Muscle layer of duodenum (tissue), 2 donors: ENCODE measurements around the gene TARP.
"Not testable (repeated sequence)": the region's sequence is repeated elsewhere in the genome, so short reads cannot be mapped to it uniquely, and the experiment has no call there.

Experiments used
- H3K27ac ChIP-seq: one replicate; pipeline ENCODE4 v1.7.0; 2013; ENCODE audit warnings: mild to moderate bottlenecking, low read length
- H3K27me3 ChIP-seq: one replicate; pipeline ENCODE4 v1.7.0; 2013; ENCODE audit warnings: low read depth, mild to moderate bottlenecking, control low read depth, low read length
- H3K36me3 ChIP-seq, 2 donors: one replicate each; pipeline ENCODE4 v1.7.0; 2013; ENCODE audit warnings: low read length in 2 of 2, control low read depth in 1 of 2, mild to moderate bottlenecking in 1 of 2; ENCODE audit not compliant: insufficient read depth in 2 of 2, control insufficient read depth in 1 of 2
- H3K4me1 ChIP-seq, 2 donors: one replicate each; pipeline ENCODE4 v1.7.0; 2013; ENCODE audit warnings: low read length in 2 of 2, mild to moderate bottlenecking in 2 of 2, control low read depth in 1 of 2, moderate library complexity in 1 of 2; ENCODE audit not compliant: insufficient read depth in 2 of 2, control insufficient read depth in 1 of 2
- H3K4me3 ChIP-seq, 2 donors: one replicate each; pipeline ENCODE4 v1.7.0; 2013; ENCODE audit warnings: low read length in 2 of 2, low read depth in 1 of 2, mild to moderate bottlenecking in 1 of 2
- H3K9me3 ChIP-seq, 2 donors: one replicate each; pipeline ENCODE4 v1.7.0; 2013; ENCODE audit warnings: low read length in 2 of 2, control low read depth in 1 of 2, mild to moderate bottlenecking in 1 of 2; ENCODE audit not compliant: control insufficient read depth in 1 of 2
- donor health status: healthy.

Gene TARP

GRCh38 chr7:38280707-38281106, 7.3 kb upstream of the TARP start:
- Histone ChIP-seq H3K36me3 (no peaks in the 10 kb centered on the region), H3K9me3 (no peaks in the 10 kb centered on the region), H3K27me3 (no peaks in the 10 kb centered on the region), H3K27ac (no peak overlapping the region), H3K4me1 (no peaks in the 10 kb centered on the region), H3K4me3 (no peak overlapping the region)

DNA sequence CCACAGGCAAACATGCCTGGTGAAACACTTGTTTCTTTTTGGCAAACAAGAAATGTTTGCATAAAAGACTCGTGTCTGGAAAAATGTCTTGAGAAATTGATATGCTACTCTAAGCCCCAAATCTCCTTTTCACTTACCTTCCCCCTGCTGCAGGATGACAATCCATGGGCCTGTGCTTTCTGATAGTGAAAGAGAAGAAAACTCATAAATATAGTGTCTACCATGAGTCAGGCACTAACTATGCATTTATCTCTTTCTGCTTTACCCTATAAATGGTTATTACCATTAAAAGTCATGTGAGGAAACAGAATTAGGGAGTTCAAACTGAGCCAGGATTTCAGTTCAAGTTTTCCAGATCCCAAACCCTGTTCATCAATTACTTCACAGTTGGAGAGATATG, 6.6 kb upstream of the TARP start:
- Histone ChIP-seq H3K27me3 (no peaks in the 10 kb centered on the region), H3K9me3 (no peaks in the 10 kb centered on the region), H3K27ac (no peak overlapping the region), H3K36me3 (no peaks in the 10 kb centered on the region), H3K4me3 (no peak overlapping the region), H3K4me1 (no peaks in the 10 kb centered on the region)

DNA sequence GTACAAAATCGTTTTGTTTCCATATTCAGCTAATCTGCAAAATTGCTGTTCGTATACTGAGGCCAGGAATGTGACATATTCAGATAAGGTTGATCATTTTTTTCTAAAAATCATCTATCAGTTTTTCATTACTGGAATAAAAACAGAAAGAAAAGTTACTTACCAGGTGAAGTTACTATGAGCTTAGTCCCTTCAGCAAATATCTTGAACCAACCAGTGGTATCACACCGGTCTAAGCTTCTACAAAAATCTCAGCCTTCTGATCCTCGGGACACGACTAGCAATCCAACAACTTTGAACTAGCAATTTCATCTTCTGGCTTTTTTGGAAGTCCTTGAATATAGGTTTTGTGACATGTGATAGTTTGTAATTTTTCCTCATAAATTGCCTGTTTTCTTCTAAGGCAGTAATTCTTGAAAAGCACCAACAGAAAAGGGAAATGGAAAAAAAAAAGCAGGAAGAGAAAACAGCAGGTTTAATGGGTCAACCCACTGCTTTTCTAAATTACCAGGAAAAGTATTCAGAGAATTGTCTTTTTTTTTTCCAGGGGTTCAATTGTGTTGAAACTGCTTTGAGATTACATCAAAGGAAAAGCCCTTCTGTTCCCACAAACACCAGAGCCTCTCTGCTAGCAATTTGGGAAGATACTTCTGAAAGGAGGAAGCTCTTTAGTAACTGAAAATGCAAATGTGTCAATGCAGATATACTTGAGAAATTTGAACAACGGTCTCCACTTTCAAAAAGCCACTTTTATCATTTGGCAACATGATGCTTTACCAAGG, 2.9 kb upstream of the TARP start:
- H3K36me3 ChIP-seq, result no peaks in the 10 kb centered on the region
- H3K9me3 ChIP-seq, result no peaks in the 10 kb centered on the region
- H3K4me3 ChIP-seq, result no peak overlapping the region
- H3K27ac ChIP-seq, result no peak overlapping the region
- no peaks in the 10 kb centered on the region for H3K4me1 ChIP-seq
- H3K27me3 ChIP-seq, result no peaks in the 10 kb centered on the region

GRCh38 chr7:38274927-38275620, 1.6 kb upstream of the TARP start:
- Histone ChIP-seq H3K27me3 (no peaks in the 10 kb centered on the region), H3K36me3 (no peaks in the 10 kb centered on the region), H3K4me1 (no peaks in the 10 kb centered on the region), H3K9me3 (no peaks in the 10 kb centered on the region), H3K27ac (no peak overlapping the region), H3K4me3 (no peak overlapping the region)

DNA sequence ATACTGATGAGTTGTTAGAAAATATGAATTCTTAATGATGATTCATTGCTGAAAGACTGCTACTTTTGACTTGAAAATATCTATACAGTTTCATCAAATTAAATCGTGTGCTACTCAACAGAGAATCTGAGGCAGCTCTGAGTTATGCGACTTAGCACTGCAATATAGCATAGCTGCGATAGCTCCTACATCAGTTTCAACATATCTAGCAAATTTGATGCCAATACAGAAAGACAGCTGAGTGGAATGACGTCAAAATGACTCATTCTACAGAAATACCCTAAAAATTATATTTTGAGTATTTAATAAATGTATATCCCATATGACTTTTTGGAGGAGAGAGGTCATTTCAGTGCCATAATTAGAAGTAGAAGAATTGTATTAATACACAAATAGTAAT, 1.1 kb upstream of the TARP start:
- no peaks in the 10 kb centered on the region for H3K36me3 ChIP-seq
- H3K4me3 ChIP-seq, result no peak overlapping the region
- H3K4me1 ChIP-seq, result no peaks in the 10 kb centered on the region
- no peaks in the 10 kb centered on the region for H3K27me3 ChIP-seq
- no peak overlapping the region for H3K27ac ChIP-seq
- no peaks in the 10 kb centered on the region for H3K9me3 ChIP-seq

DNA sequence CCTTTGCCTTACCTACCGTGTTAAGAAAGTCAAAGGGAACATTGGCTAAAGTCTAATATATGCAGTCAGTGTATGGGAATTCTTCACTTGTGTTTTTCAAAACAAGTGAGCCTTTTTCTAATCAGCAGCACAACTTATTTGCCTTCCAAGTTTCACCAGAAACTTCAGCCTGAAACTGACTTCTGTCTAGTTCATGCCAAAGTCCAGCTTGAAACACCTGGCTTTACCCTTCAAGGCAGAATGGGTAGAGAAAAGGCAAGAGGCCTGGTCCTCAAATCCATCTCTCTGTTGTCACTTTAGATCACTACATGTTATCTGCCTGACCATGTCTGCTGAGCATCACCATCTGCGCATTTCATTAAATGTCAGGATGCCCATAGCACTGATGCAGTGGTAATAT, 3.0 kb downstream of the TARP start:
- H3K4me1 ChIP-seq, H3K4me3 ChIP-seq, H3K36me3 ChIP-seq, H3K9me3 ChIP-seq, H3K27me3 ChIP-seq, H3K27ac ChIP-seq: not testable (repeated sequence)

DNA sequence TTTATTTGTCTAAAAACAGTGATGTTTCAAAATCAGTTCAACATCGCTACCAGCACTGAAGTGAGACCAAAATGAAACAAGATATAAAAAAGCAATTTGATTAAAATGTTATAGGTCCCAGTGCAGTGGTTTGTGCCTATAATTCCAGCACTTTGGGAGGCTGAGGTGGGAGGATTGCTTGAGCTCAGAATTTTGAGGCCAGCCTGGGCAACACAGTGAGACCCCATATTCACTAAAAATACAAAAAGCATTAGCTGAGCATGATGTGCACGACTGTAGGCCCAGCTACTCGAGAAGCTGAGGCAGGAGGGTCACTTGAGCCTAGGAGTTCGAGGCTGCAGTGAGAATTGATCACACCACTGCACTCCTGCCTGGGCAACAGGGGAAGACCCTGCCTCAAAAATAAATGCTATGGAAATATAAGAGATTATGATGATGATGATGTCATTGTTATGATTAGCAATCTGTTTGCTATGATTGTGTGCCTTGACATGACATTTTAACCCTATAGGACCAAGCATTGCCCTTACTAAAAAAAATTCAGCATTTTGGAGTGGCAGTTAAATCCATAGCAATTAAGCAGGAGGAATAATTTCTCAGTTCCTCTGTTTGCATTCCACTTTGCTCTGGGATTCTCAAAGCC, 3.6 kb downstream of the TARP start:
- not testable (repeated sequence) for H3K27me3 ChIP-seq, H3K4me3 ChIP-seq, H3K9me3 ChIP-seq, H3K36me3 ChIP-seq, H3K4me1 ChIP-seq, H3K27ac ChIP-seq

DNA sequence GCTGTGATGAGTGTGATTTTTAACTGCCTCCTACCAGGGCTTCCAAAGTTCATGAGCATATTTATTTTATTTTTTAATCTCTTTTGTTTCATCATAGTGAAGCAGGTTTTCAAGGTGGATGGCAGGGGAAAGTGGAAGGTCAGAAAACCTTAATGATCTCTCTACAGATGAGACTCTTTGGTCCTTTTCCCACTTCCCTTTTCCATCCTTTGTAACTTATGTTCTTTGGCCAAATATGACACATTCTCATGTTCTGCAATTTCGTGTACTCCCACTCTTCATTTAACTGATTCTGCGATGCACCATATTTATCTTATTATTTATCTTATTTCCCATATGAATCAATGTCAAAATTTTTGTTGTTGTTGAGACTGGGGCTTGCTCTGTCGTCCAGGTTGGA, 7.5 kb downstream of the TARP start:
- H3K9me3 ChIP-seq, H3K4me3 ChIP-seq, H3K27me3 ChIP-seq, H3K27ac ChIP-seq, H3K36me3 ChIP-seq, H3K4me1 ChIP-seq: not testable (repeated sequence)

DNA sequence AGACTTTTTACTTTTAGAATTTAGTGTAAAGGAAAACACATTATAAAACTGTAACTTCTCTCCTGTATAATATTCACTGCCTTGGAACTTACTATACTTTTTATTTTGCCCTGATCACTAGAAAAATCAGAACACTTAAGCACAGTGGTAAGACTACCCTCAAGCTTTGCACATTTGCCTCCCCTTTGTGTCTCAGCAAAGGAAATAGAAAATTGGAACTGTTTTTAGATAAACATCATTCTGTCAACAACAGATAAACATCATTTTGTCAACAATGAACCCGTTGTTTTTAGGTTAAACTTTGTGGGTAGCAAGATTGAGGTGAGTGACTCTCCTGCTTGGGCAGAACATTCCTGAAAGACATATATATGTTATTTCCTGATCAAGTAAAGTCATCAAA, 8.8 kb downstream of the TARP start:
- not testable (repeated sequence) for H3K4me1 ChIP-seq, H3K36me3 ChIP-seq, H3K4me3 ChIP-seq, H3K27ac ChIP-seq, H3K9me3 ChIP-seq, H3K27me3 ChIP-seq

- H3K27ac ChIP-seq, H3K4me3 ChIP-seq, H3K9me3 ChIP-seq, H3K27me3 ChIP-seq, H3K4me1 ChIP-seq, H3K36me3 ChIP-seq: not testable (repeated sequence)
Observed at GRCh38 chr7:38263274-38263673, 10.2 kb downstream of the TARP start.

DNA sequence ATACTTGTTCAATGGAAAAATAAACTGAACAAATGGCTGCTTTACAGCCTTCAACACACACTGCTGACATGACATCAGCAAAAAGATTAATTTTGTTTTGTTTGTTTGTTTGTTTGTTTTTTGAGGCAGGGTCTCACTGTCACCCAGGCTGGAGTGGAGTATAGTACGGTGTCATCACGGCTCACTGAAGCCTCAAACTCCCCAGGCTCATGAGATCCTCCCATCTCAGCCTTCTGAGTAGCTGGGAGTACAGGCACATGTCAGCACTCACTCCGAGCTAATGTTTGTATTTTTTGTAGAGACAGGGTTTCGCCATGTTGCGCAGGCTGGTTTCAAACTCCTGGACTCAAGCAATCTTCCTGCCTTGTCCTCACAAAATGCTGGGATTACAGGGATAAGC, 10.9 kb downstream of the TARP start:
- H3K9me3 ChIP-seq, result no peaks in the 10 kb centered on the region
- no peaks in the 10 kb centered on the region for H3K27me3 ChIP-seq
- H3K4me3 ChIP-seq, result no peak overlapping the region
- no peak overlapping the region for H3K27ac ChIP-seq
- H3K36me3 ChIP-seq, result no peaks in the 10 kb centered on the region
- H3K4me1 ChIP-seq, result no peaks in the 10 kb centered on the region
